Limb (tissue), 2 donors: ENCODE measurements around the gene MXRA7.
"Not testable (repeated sequence)": the region's sequence is repeated elsewhere in the genome, so short reads cannot be mapped to it uniquely, and the experiment has no call there.

Experiments
- DNase-seq, 2 donors: peaks; one replicate each; pipeline ENCODE4 v3.0.0-alpha.2; 2016; ENCODE audit errors: extremely low spot score in 2 of 2

Gene MXRA7

GRCh38 chr17:76735586-76736348 lies 25.0 kb upstream of the MXRA7 start:
- no peak for DNase-seq

- no peak for DNase-seq
These were observed 24.2 kb upstream of the MXRA7 start for GRCh38 chr17:76735006-76735405.

- no peak for DNase-seq
These were observed 23.5 kb upstream of the MXRA7 start for GRCh38 chr17:76734080-76734840.

GRCh38 chr17:76733618-76733957 lies 22.8 kb upstream of the MXRA7 start:
- no peak for DNase-seq

GRCh38 chr17:76732734-76733617 lies 22.2 kb upstream of the MXRA7 start:
- DNase-seq, result no peak

GRCh38 chr17:76731800-76732733 lies 21.3 kb upstream of the MXRA7 start:
- not testable (repeated sequence) for DNase-seq

- DNase-seq, result no peak
These were observed 17.1 kb upstream of the MXRA7 start for GRCh38 chr17:76727745-76728456.

GRCh38 chr17:76726776-76727718 lies 16.3 kb upstream of the MXRA7 start, which contains the start of gene METTL23:
Gene METTL23 (plus strand): TSS chr17:76726839. CDS start chr17:76729711, 2,872 bp downstream.
- DNase-seq, result peak in 1 of 2 donors; percentile 88

GRCh38 chr17:76726231-76726775 lies 15.5 kb upstream of the MXRA7 start, which contains the start of gene JMJD6:
Gene JMJD6 (minus strand): TSS chr17:76726606. CDS start chr17:76726475, 131 bp downstream.
- peak; percentile 97 to 98 for DNase-seq

GRCh38 chr17:76725580-76726230 lies 14.9 kb upstream of the MXRA7 start:
- DNase-seq, result peak in 1 of 2 donors; percentile 65

- DNase-seq, result no peak
These were observed 13.0 kb upstream of the MXRA7 start for GRCh38 chr17:76723812-76724211.

- not testable (repeated sequence) for DNase-seq
These were observed 12.2 kb upstream of the MXRA7 start for GRCh38 chr17:76722977-76723376.

- DNase-seq, result no peak
These were observed 11.5 kb upstream of the MXRA7 start for GRCh38 chr17:76722279-76722678.

- no peak for DNase-seq
These were observed 10.7 kb upstream of the MXRA7 start for GRCh38 chr17:76721463-76721862.

GRCh38 chr17:76720941-76721340 lies 10.2 kb upstream of the MXRA7 start:
- DNase-seq, result no peak

- no peak for DNase-seq
These were observed 9.4 kb upstream of the MXRA7 start for GRCh38 chr17:76720211-76720610.

- DNase-seq, result no peak
These were observed 7.8 kb upstream of the MXRA7 start for GRCh38 chr17:76718516-76718915.

- no peak for DNase-seq
These were observed 6.1 kb upstream of the MXRA7 start for GRCh38 chr17:76716839-76717215.
